DMS79 treated with DMSO at 0.1 percent for 48 hours (cell line): Measurements from ENCODE around the gene LRRC40.
"Not testable (repeated sequence)": the region's sequence is repeated elsewhere in the genome, so short reads cannot be mapped to it uniquely, and the experiment has no call there.

Source experiments
- DNase-seq: peaks from one replicate; lab custom pipeline; 2025; lab: John Stamatoyannopoulos, UW

The LRRC40 gene

GRCh38 chr1:70202173-70202758 lies 3.1 kb downstream of the LRRC40 start:
- DNase-seq = no peak

GRCh38 chr1:70200065-70200464 lies 5.3 kb downstream of the LRRC40 start:
- no peak for DNase-seq

GRCh38 chr1:70196333-70196732 lies 9.0 kb downstream of the LRRC40 start:
- no peak for DNase-seq

- no peak for DNase-seq
These were observed 10.0 kb downstream of the LRRC40 start for GRCh38 chr1:70195342-70195741.

GRCh38 chr1:70194601-70195000 lies 10.8 kb downstream of the LRRC40 start:
- no peak for DNase-seq

GRCh38 chr1:70192446-70192845 lies 12.9 kb downstream of the LRRC40 start:
- DNase-seq = not testable (repeated sequence)

- no peak for DNase-seq
These were observed 15.2 kb downstream of the LRRC40 start for GRCh38 chr1:70190180-70190579.

- no peak for DNase-seq
These were observed 16.9 kb downstream of the LRRC40 start for GRCh38 chr1:70188522-70188921.

GRCh38 chr1:70185181-70185580 lies 20.2 kb downstream of the LRRC40 start:
- DNase-seq = not testable (repeated sequence)

GRCh38 chr1:70171512-70171911 lies 33.9 kb downstream of the LRRC40 start:
- no peak for DNase-seq

GRCh38 chr1:70169018-70169839 lies 36.1 kb downstream of the LRRC40 start:
- DNase-seq = no peak

GRCh38 chr1:70168283-70168682 lies 37.1 kb downstream of the LRRC40 start:
- no peak for DNase-seq

- no peak for DNase-seq
These were observed 41.0 kb downstream of the LRRC40 start for GRCh38 chr1:70164350-70164749.

GRCh38 chr1:70156529-70157120 lies 48.8 kb downstream of the LRRC40 start:
- no peak for DNase-seq

GRCh38 chr1:70153739-70154138 lies 51.6 kb downstream of the LRRC40 start:
- DNase-seq = no peak

- no peak for DNase-seq
These were observed 54.9 kb downstream of the LRRC40 start for GRCh38 chr1:70150444-70150843.

GRCh38 chr1:70146488-70146887 lies 58.9 kb downstream of the LRRC40 start:
- no peak for DNase-seq

GRCh38 chr1:70143048-70143659 lies 62.2 kb downstream of the LRRC40 start:
- no peak for DNase-seq

GRCh38 chr1:70142075-70142474 lies 63.3 kb downstream of the LRRC40 start:
- DNase-seq = no peak

- no peak for DNase-seq
These were observed 64.5 kb downstream of the LRRC40 start for GRCh38 chr1:70140894-70141293.

- no peak for DNase-seq
These were observed 65.0 kb downstream of the LRRC40 start for GRCh38 chr1:70140343-70140742.

GRCh38 chr1:70134148-70134547 lies 71.2 kb downstream of the LRRC40 start:
- no peak for DNase-seq

- DNase-seq = no peak
These were observed 88.3 kb downstream of the LRRC40 start for GRCh38 chr1:70117046-70117445.
